Transverse colon (tissue), 4 donors: Measurements from ENCODE around the gene BRINP2. TPM values are rescaled to one million over a fixed set of nuclear protein-coding genes. Genes with fewer than 3 reads are reported as not detected.

Experiments used
- DNase-seq: peaks from one replicate; pipeline ENCODE4 v3.0.0-alpha.2; 2019
- H3K27ac ChIP-seq, 4 donors: fragments of 200-600 bp; sonication (generic); 2 replicates each; pipeline ENCODE4 v1.5.1; 2016 to 2018; ENCODE audit warnings: inconsistent platforms in 4 of 4
- H3K27me3 ChIP-seq: fragments of 200-600 bp; sonication (generic); 2 replicates; pipeline ENCODE4 v1.5.1; 2017; ENCODE audit warnings: inconsistent platforms
- H3K36me3 ChIP-seq, 4 donors: fragments of 200-600 bp; sonication (generic); 2 replicates each; pipeline ENCODE4 v1.5.1; 2017 to 2019; ENCODE audit warnings: inconsistent platforms in 4 of 4
- H3K4me1 ChIP-seq, 4 donors: fragments of 200-600 bp; sonication (generic); 2 replicates each; pipeline ENCODE4 v1.5.1; 2017 to 2020; ENCODE audit warnings: inconsistent platforms in 4 of 4
- H3K4me3 ChIP-seq, 4 donors: fragments of 200-600 bp; sonication (generic); 1 replicate in 1 of 4; 2 replicates in 3 of 4; pipeline versions ENCODE4 v1.5.1 to v1.6.1; 2017 to 2019; ENCODE audit warnings: inconsistent platforms in 4 of 4
- H3K9me3 ChIP-seq, 2 donors: fragments of 200-600 bp; sonication (generic); 2 replicates each; pipeline ENCODE4 v1.5.1; 2017 to 2019; ENCODE audit warnings: inconsistent platforms in 2 of 2
- CTCF ChIP-seq, 5 experiments: fragments of 200-600 bp in 3 of 5; fragments of 450-650 bp in 2 of 5; sonication (generic) in 3 of 5; IDR thresholded peaks; 1 replicate in 2 of 5; 2 replicates in 3 of 5; pipeline ENCODE4 v1.5.1; 2016 to 2017; ENCODE audit warnings: antibody characterized with exemption in 5 of 5, inconsistent platforms in 3 of 5, mild to moderate bottlenecking in 2 of 5, moderate library complexity in 1 of 5
- EP300 ChIP-seq: sonication (generic); formaldehyde crosslinking; IDR thresholded peaks from one replicate; pipeline ENCODE4 v1.6.1; 2017; ENCODE audit warnings: antibody characterized with exemption, low read depth
- POLR2A ChIP-seq: fragments of 450-650 bp; IDR thresholded peaks from one replicate; pipeline ENCODE4 v1.6.1; 2016; ENCODE audit warnings: antibody characterized with exemption, mild to moderate bottlenecking, moderate library complexity
- POLR2AphosphoS5 ChIP-seq, 3 donors: sonication (generic); formaldehyde crosslinking; IDR thresholded peaks; one replicate each; pipeline ENCODE4 v1.6.1; 2016; ENCODE audit warnings: antibody characterized with exemption in 3 of 3
- WGBS, 2 donors: methylation state at CpG; one replicate each; pipeline ENCODE4 v1.1.5; 2018; ENCODE audit warnings: low coverage in 1 of 2; 5-methylcytosine and 5-hydroxymethylcytosine counted together
- in situ Hi-C, 4 donors: fragments of 200-750 bp; cut with MboI; loops; one replicate each; pipeline versions ENCODE4 v1.15.0 to v1.15.1; 2017; ENCODE audit warnings: low sequenced_read_pairs in 3 of 4, low pct_ligation_motif_present in 1 of 4, low pct_unique_long_range_greater_than_20kb in 1 of 4
- intact Hi-C: fragments of 100-400 bp; cut with DNase I; formaldehyde crosslinking; loops from one replicate; pipeline ENCODE4 v1.15.1; 2023; ENCODE audit warnings: low total_unique reads
- total RNA-seq, 4 donors: library from RNA; depleted of rRNA; stranded (reverse); fragments of >200 nt; gene quantifications; one replicate each; pipeline ENCODE4 v1.1.0, GENCODE V29; 2016

BRINP2 gene
- total RNA-seq, 4 donors from 2014 or later, result not detected

GRCh38 chr1:177171536-177172123 lies 872 bp downstream of the BRINP2 start:
- no peaks in the 10 kb centered on the region for H3K9me3 ChIP-seq
- no peak for TF ChIP-seq POLR2AphosphoS5 (IDR thresholded peaks at IDR 0.05)
- no peak for TF ChIP-seq CTCF (IDR thresholded peaks at IDR 0.05)
- no peak for TF ChIP-seq EP300
- no peak for TF ChIP-seq POLR2A
- H3K27ac ChIP-seq, result no peak overlapping the region
- H3K36me3 ChIP-seq, result no peaks in the 10 kb centered on the region
- in situ Hi-C loops, result loop anchor here in 1 of 4 donors (10.0 kb wide), 1 partner anchor 277 kb away; no protein-coding TSS in a partner anchor
- peak overlapping the region in 1 of 4 donors; percentile 39 for H3K4me3 ChIP-seq
- peaks cover 0 to 11% (median 5%) of the 10 kb centered on the region in 4 donors for H3K4me1 ChIP-seq
- intact Hi-C loops, result no loop called here
- peaks cover 60% of the 10 kb centered on the region for H3K27me3 ChIP-seq
- WGBS, 2 donors, result 10 to 19% methylated on average over 2 to 8 of the region's 8 CpGs
- no peak for DNase-seq

- in situ Hi-C loops, result loop anchor here in 1 of 4 donors (10.0 kb wide), 1 partner anchor 277 kb away; no protein-coding TSS in a partner anchor
- H3K9me3 ChIP-seq, result no peaks in the 10 kb centered on the region
- 45% methylated on average over 3 of the region's 3 CpGs; no CpG with 5 or more reads in 1 of the 2 donors for WGBS, 2 donors
- peaks cover 54% of the 10 kb centered on the region for H3K27me3 ChIP-seq
- DNase-seq, result no peak
- peaks cover 0 to 11% (median 5%) of the 10 kb centered on the region in 4 donors for H3K4me1 ChIP-seq
- H3K36me3 ChIP-seq, result no peaks in the 10 kb centered on the region
- H3K27ac ChIP-seq, result no peak overlapping the region
- intact Hi-C loops, result no loop called here
- TF ChIP-seq POLR2AphosphoS5 (IDR thresholded peaks at IDR 0.05), result no peak
- no peak for TF ChIP-seq CTCF (IDR thresholded peaks at IDR 0.05)
- no peak for TF ChIP-seq POLR2A
- no peak for TF ChIP-seq EP300
- no peak overlapping the region for H3K4me3 ChIP-seq
Observed at GRCh38 chr1:177172272-177172671, 1.5 kb downstream of the BRINP2 start.

GRCh38 chr1:177172866-177173265 lies 2.1 kb downstream of the BRINP2 start:
- Histone ChIP-seq H3K27ac (no peak overlapping the region), H3K9me3 (no peaks in the 10 kb centered on the region), H3K36me3 (no peaks in the 10 kb centered on the region), H3K27me3 (peaks cover 49% of the 10 kb centered on the region), H3K4me3 (no peak overlapping the region), H3K4me1 (peaks cover 0 to 11% (median 5%) of the 10 kb centered on the region in 4 donors)
- intact Hi-C loops (no loop called here), in situ Hi-C loops (loop anchor here in 1 of 4 donors (10.0 kb wide), 1 partner anchor 278 kb away; no protein-coding TSS in a partner anchor)
- DNase-seq, result no peak
- no peak for TF ChIP-seq CTCF (IDR thresholded peaks at IDR 0.05)
- no peak for TF ChIP-seq POLR2AphosphoS5 (IDR thresholded peaks at IDR 0.05)
- no peak for TF ChIP-seq POLR2A
- no peak for TF ChIP-seq EP300
- 73 to 89% methylated on average over 1 to 3 of the region's 3 CpGs for WGBS, 2 donors

- H3K4me1 ChIP-seq, result peaks cover 0 to 11% (median 5%) of the 10 kb centered on the region in 4 donors
- in situ Hi-C loops (loop anchor here in 1 of 4 donors (10.0 kb wide), 1 partner anchor 279 kb away; no protein-coding TSS in a partner anchor), intact Hi-C loops (no loop called here)
- no peak overlapping the region for H3K4me3 ChIP-seq
- H3K27ac ChIP-seq, result no peak overlapping the region
- TF ChIP-seq CTCF (IDR thresholded peaks at IDR 0.05) (no peak), POLR2AphosphoS5 (IDR thresholded peaks at IDR 0.05) (no peak), POLR2A (no peak), EP300 (no peak)
- H3K27me3 ChIP-seq, result peaks cover 41% of the 10 kb centered on the region
- 40 to 64% methylated on average over 1 to 2 of the region's 2 CpGs for WGBS, 2 donors
- no peak for DNase-seq
- H3K9me3 ChIP-seq, result no peaks in the 10 kb centered on the region
- no peaks in the 10 kb centered on the region for H3K36me3 ChIP-seq
Observed at GRCh38 chr1:177173976-177174375, 3.2 kb downstream of the BRINP2 start.
